Measurements from ENCODE around the gene GGT1. TPM values are rescaled to one million over a fixed set of nuclear protein-coding genes. Genes with fewer than 3 reads are reported as not detected.

GGT1 gene
- total RNA-seq, 1 donor from 2014 or later, result 4.9 TPM

DNA sequence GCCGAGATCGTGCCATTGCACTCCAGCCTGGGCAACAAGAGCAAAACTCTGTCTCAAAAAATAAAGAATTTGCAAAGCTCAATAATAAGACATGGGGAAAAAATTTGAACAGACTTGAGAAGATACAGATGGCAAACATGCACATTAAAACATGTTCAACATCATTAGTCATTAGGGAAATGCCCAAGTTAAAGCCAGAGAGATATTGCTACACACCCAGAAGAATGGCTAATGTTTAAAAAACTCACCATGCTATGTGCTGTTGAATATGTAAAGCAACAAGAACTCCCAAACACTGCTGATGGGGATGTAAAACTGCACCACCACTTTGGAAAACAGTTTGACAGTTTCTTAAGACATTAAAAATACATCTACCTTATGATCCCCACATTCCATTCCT is 22.7 kb upstream of the GGT1 start:
- Histone ChIP-seq H3K27me3 (no peaks in the 10 kb centered on the region), H3K27ac (no peak overlapping the region), H3K4me3 (no peak overlapping the region), H3K9me3 (no peaks in the 10 kb centered on the region), H3K36me3 (no peaks in the 10 kb centered on the region), H3K4me1 (peaks cover 51% of the 10 kb centered on the region)
- intact Hi-C loops (cut with DNase I), result no loop called here
- TF ChIP-seq CTCF (IDR thresholded peaks at IDR 0.05), result no peak
- TF ChIP-seq POLR2A (IDR thresholded peaks at IDR 0.05), result no peak
- peak in 1 of 2 donors; percentile 26 for TF ChIP-seq POLR2AphosphoS5 (IDR thresholded peaks at IDR 0.05; ENCODE audit: insufficient read depth in 1 of 2, low read depth in 1 of 2)
- no peak for DNase-seq (ENCODE audit: extremely low spot score in 2 of 2)

GRCh38 chr22:24582056-24582814 is 20.8 kb upstream of the GGT1 start:
- Histone ChIP-seq H3K4me1 (peaks cover 51% of the 10 kb centered on the region), H3K4me3 (no peak overlapping the region), H3K9me3 (no peaks in the 10 kb centered on the region), H3K27me3 (no peaks in the 10 kb centered on the region), H3K27ac (no peak overlapping the region), H3K36me3 (peaks cover 0 to 8% of the 10 kb centered on the region in 2 donors)
- DNase-seq (ENCODE audit: extremely low spot score in 2 of 2), result no peak
- TF ChIP-seq CTCF (IDR thresholded peaks at IDR 0.05), result no peak
- TF ChIP-seq POLR2AphosphoS5 (IDR thresholded peaks at IDR 0.05; ENCODE audit: insufficient read depth in 1 of 2, low read depth in 1 of 2), result no peak
- TF ChIP-seq POLR2A (IDR thresholded peaks at IDR 0.05), result no peak
- intact Hi-C loops (cut with DNase I), result no loop called here

GRCh38 chr22:24583221-24584165 is 19.5 kb upstream of the GGT1 start:
- intact Hi-C loops (cut with DNase I), result no loop called here
- peak overlapping the region in 1 of 2 donors; percentile 27 for H3K4me3 ChIP-seq
- peaks cover 0 to 18% of the 10 kb centered on the region in 2 donors for H3K36me3 ChIP-seq
- DNase-seq (ENCODE audit: extremely low spot score in 2 of 2), result no peak
- no peaks in the 10 kb centered on the region for H3K27me3 ChIP-seq
- peaks cover 44% of the 10 kb centered on the region for H3K4me1 ChIP-seq
- TF ChIP-seq POLR2AphosphoS5 (IDR thresholded peaks at IDR 0.05; ENCODE audit: insufficient read depth in 1 of 2, low read depth in 1 of 2) (no peak), CTCF (IDR thresholded peaks at IDR 0.05) (no peak), POLR2A (IDR thresholded peaks at IDR 0.05) (no peak)
- H3K9me3 ChIP-seq, result no peaks in the 10 kb centered on the region
- H3K27ac ChIP-seq, result peak overlapping the region; percentile 45

GRCh38 chr22:24584166-24584790 is 18.7 kb upstream of the GGT1 start:
- intact Hi-C loops (cut with DNase I), result no loop called here
- TF ChIP-seq CTCF (IDR thresholded peaks at IDR 0.05) (no peak), POLR2A (IDR thresholded peaks at IDR 0.05) (no peak), POLR2AphosphoS5 (IDR thresholded peaks at IDR 0.05; ENCODE audit: insufficient read depth in 1 of 2, low read depth in 1 of 2) (no peak)
- Histone ChIP-seq H3K27me3 (no peaks in the 10 kb centered on the region), H3K27ac (peak overlapping the region; percentile 45), H3K4me1 (peaks cover 37% of the 10 kb centered on the region), H3K4me3 (no peak overlapping the region), H3K36me3 (peaks cover 0 to 18% of the 10 kb centered on the region in 2 donors), H3K9me3 (no peaks in the 10 kb centered on the region)
- DNase-seq (ENCODE audit: extremely low spot score in 2 of 2), result no peak

All from vagina (tissue), 2 donors.